SU-DHL-6 (cell line): Measurements from ENCODE around the gene NXPH3.

Experiments used
- EZH2phosphoT487 ChIP-seq: fragments of 200-600 bp; sonication (generic), shearing (Covaris generic); conservative IDR thresholded peaks from 2 replicates; pipeline ENCODE4 v1.6.1; 2018; ENCODE audit warnings: mild to moderate bottlenecking, antibody characterized with exemption, low read length, moderate library complexity, mixed read lengths
- TF ChIP-seq, protein P1 (sequence below): fragments of 200-600 bp; sonication (generic); IDR thresholded peaks from one replicate; pipeline ENCODE4 v1.5.1; 2017; ENCODE audit warnings: antibody characterized with exemption, mild to moderate bottlenecking, low read length, moderate library complexity; ENCODE audit not compliant: insufficient read depth, poor library complexity, severe bottlenecking

DNA sequence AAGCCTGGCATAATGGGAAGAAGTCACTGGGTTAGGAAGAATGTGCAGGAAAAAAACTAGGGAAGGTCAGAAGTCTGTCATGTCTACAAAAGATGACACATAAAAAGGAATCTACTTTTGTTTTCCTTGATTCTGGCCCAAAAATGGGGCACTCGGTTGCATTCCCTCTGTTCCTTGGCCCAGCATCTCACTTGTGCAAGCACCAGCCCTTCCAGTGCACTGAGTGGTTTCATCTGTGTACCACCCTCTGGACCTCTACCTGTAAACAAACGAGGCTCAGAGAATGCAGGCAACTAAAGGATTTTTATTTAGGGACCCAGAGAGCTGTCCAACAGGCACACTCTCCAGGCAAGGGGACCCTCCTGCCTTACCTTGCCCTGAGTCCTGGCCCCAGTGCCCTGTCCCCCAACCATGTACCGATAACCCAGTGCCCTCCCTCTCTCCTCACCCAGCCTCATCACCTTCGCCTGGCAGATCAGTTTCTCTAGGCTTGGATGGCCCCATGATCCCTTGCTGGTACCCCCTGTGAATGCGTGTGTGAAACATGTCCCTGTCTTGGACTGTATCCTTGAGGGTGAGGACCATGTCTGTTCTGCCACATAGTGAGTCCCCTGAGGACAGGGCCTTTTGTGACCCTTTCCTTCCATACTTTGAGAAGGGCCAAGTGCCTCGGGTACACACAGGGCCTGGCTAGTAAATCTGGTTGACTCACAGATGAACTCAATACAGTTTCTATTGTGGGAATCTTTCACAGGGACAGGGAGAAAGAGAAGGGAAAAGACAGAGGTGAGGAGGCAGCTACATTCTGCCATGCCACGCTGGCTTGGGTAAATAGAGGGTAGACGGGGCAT lies 13.3 kb downstream of the NXPH3 start:
- TF ChIP-seq, protein P1, sequence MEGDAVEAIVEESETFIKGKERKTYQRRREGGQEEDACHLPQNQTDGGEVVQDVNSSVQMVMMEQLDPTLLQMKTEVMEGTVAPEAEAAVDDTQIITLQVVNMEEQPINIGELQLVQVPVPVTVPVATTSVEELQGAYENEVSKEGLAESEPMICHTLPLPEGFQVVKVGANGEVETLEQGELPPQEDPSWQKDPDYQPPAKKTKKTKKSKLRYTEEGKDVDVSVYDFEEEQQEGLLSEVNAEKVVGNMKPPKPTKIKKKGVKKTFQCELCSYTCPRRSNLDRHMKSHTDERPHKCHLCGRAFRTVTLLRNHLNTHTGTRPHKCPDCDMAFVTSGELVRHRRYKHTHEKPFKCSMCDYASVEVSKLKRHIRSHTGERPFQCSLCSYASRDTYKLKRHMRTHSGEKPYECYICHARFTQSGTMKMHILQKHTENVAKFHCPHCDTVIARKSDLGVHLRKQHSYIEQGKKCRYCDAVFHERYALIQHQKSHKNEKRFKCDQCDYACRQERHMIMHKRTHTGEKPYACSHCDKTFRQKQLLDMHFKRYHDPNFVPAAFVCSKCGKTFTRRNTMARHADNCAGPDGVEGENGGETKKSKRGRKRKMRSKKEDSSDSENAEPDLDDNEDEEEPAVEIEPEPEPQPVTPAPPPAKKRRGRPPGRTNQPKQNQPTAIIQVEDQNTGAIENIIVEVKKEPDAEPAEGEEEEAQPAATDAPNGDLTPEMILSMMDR: no peak
- no peak for TF ChIP-seq EZH2phosphoT487
